Vagina (tissue), 2 donors: ENCODE results near the gene NCOA3.

Experiments used
- POLR2A ChIP-seq, 2 donors: fragments of 450-650 bp; IDR thresholded peaks; one replicate each; pipeline ENCODE4 v1.6.1; 2017; ENCODE audit warnings: antibody characterized with exemption in 2 of 2, mild to moderate bottlenecking in 2 of 2, moderate library complexity in 2 of 2
- POLR2AphosphoS5 ChIP-seq, 2 donors: sonication (generic); formaldehyde crosslinking; IDR thresholded peaks; one replicate each; pipeline ENCODE4 v1.9.0; 2017; ENCODE audit warnings: antibody characterized with exemption in 2 of 2, mild to moderate bottlenecking in 2 of 2, low read depth in 1 of 2; ENCODE audit not compliant: insufficient read depth in 1 of 2
- TF ChIP-seq, protein P1 (sequence below), 3 experiments: fragments of 450-650 bp in 2 of 3; fragments of 200-600 bp in 1 of 3; sonication (generic) in 1 of 3; IDR thresholded peaks; one replicate each; pipeline ENCODE4 v1.5.1; 2017 to 2019; ENCODE audit warnings: antibody characterized with exemption in 3 of 3, mild to moderate bottlenecking in 2 of 3, moderate library complexity in 2 of 3

- TF ChIP-seq, protein P1, sequence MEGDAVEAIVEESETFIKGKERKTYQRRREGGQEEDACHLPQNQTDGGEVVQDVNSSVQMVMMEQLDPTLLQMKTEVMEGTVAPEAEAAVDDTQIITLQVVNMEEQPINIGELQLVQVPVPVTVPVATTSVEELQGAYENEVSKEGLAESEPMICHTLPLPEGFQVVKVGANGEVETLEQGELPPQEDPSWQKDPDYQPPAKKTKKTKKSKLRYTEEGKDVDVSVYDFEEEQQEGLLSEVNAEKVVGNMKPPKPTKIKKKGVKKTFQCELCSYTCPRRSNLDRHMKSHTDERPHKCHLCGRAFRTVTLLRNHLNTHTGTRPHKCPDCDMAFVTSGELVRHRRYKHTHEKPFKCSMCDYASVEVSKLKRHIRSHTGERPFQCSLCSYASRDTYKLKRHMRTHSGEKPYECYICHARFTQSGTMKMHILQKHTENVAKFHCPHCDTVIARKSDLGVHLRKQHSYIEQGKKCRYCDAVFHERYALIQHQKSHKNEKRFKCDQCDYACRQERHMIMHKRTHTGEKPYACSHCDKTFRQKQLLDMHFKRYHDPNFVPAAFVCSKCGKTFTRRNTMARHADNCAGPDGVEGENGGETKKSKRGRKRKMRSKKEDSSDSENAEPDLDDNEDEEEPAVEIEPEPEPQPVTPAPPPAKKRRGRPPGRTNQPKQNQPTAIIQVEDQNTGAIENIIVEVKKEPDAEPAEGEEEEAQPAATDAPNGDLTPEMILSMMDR (IDR thresholded peaks at IDR 0.05): no peak
- TF ChIP-seq POLR2AphosphoS5 (IDR thresholded peaks at IDR 0.05; ENCODE audit: insufficient read depth in 1 of 2, low read depth in 1 of 2) (no peak), POLR2A (IDR thresholded peaks at IDR 0.05) (no peak)
Observed at GRCh38 chr20:47660983-47661700, 159.5 kb downstream of the NCOA3 start.
